IMR-90 (cell line): ENCODE data around the gene GDNF. TPM values are rescaled to one million over a fixed set of nuclear protein-coding genes. Genes with fewer than 3 reads are reported as not detected.
A peak's percentile ranks its signal among the peaks of the same experiment; 100 is the strongest.

Experiments
- ATAC-seq: fragments of 200-7000 bp; cut with Tn5 transposase; 2 replicates; pipeline ENCODE4 v1.9.1; 2020; ENCODE audit warnings: low read depth, mild to moderate bottlenecking, moderate library complexity
- BruUV-seq: library from RNA; stranded (reverse); fragments of 400-500 nt; replicated peaks from 2 replicates; lab custom pipeline; 2021; lab: Mats Ljungman, UMichigan
- CTCF ChIA-PET: fragments of 300-600 bp; formaldehyde crosslinking; extraction: SDS; loops from one replicate; lab custom pipeline; 2021; ENCODE audit warnings: antibody characterized with exemption; lab: Yijun Ruan, JAX
- POLR2A ChIA-PET: fragments of 300-600 bp; sonication (Branson Sonifier 250); formaldehyde crosslinking; loops from one replicate; lab custom pipeline; 2022; ENCODE audit warnings: antibody characterized with exemption; ENCODE audit not compliant: unreplicated experiment; lab: Charles Lee
- DNase-seq: peaks from one replicate; pipeline ENCODE4 v3.0.0; 2013
- H2AFZ ChIP-seq: replicated peaks from 2 replicates; pipeline ENCODE3; 2013; ENCODE audit warnings: low read length, mild to moderate bottlenecking; ENCODE audit not compliant: poor library complexity
- H2AK5ac ChIP-seq: 2 replicates; pipeline ENCODE4 v1.6.1; 2013; ENCODE audit warnings: low read depth, low read length, inconsistent platforms
- H2AK9ac ChIP-seq: replicated peaks from 2 replicates; pipeline ENCODE3; 2013; ENCODE audit warnings: mild to moderate bottlenecking, low read depth, low read length, moderate library complexity; ENCODE audit not compliant: poor library complexity
- H2BK120ac ChIP-seq: 2 replicates; pipeline ENCODE4 v1.6.1; 2013; ENCODE audit warnings: low read depth, low read length, inconsistent platforms
- H2BK15ac ChIP-seq: 3 replicates; pipeline ENCODE4 v1.6.1; 2013; ENCODE audit warnings: low read depth, low read length, inconsistent platforms
- H2BK20ac ChIP-seq: 2 replicates; pipeline ENCODE4 v1.6.1; 2013; ENCODE audit warnings: low read depth, mild to moderate bottlenecking, inconsistent platforms, low read length, moderate library complexity
- H2BK5ac ChIP-seq: 2 replicates; pipeline ENCODE4 v1.6.1; 2013; ENCODE audit warnings: mild to moderate bottlenecking, low read depth, low read length, inconsistent platforms; ENCODE audit not compliant: poor library complexity, severe bottlenecking
- H3K14ac ChIP-seq: replicated peaks from 2 replicates; pipeline ENCODE4 v1.6.1; 2013; ENCODE audit warnings: low read depth, low read length, inconsistent platforms
- H3K18ac ChIP-seq: 2 replicates; pipeline ENCODE4 v1.6.1; 2013; ENCODE audit warnings: low read depth, low read length, control low read depth
- H3K23ac ChIP-seq: 2 replicates; pipeline ENCODE4 v1.6.1; 2013; ENCODE audit warnings: low read depth, low read length, inconsistent platforms
- H3K27ac ChIP-seq: 2 replicates; pipeline ENCODE4 v1.5.1; 2013; ENCODE audit warnings: mild to moderate bottlenecking, control low read depth, low read length; ENCODE audit not compliant: insufficient read depth
- H3K27me3 ChIP-seq: 2 replicates; pipeline ENCODE4 v1.6.1; 2013; ENCODE audit warnings: low read length; ENCODE audit not compliant: control insufficient read depth, insufficient read depth
- H3K36me3 ChIP-seq: 2 replicates; pipeline ENCODE4 v1.6.1; 2013; ENCODE audit warnings: low read length, mixed read lengths; ENCODE audit not compliant: control insufficient read depth, insufficient read depth
- H3K4ac ChIP-seq: 2 replicates; pipeline ENCODE4 v1.6.1; 2013; ENCODE audit warnings: low read depth, low read length, inconsistent platforms
- H3K4me1 ChIP-seq: 2 replicates; pipeline ENCODE4 v1.6.1; 2013; ENCODE audit warnings: low read length, mixed read lengths; ENCODE audit not compliant: control insufficient read depth, insufficient read depth
- H3K4me2 ChIP-seq: 2 replicates; pipeline ENCODE4 v1.6.1; 2013; ENCODE audit warnings: low read depth, mild to moderate bottlenecking, control low read depth, low read length, moderate library complexity
- H3K4me3 ChIP-seq: 2 replicates; pipeline ENCODE4 v1.5.1; 2013; ENCODE audit warnings: low read depth, mild to moderate bottlenecking, control low read depth, low read length, moderate library complexity; ENCODE audit not compliant: insufficient read depth
- H3K56ac ChIP-seq: 2 replicates; pipeline ENCODE4 v1.6.1; 2013; ENCODE audit warnings: low read length, inconsistent platforms; ENCODE audit not compliant: insufficient read depth; ENCODE audit errors: extremely low read depth
- H3K79me1 ChIP-seq, 2 experiments: 2 replicates each; pipeline ENCODE4 v1.6.1; 2013; ENCODE audit warnings: low read length in 2 of 2, inconsistent platforms in 1 of 2, low read depth in 1 of 2
- H3K9ac ChIP-seq: 2 replicates; pipeline ENCODE4 v1.6.1; 2013; ENCODE audit warnings: low read depth, low read length, control low read depth
- H3K9me1 ChIP-seq: 2 replicates; pipeline ENCODE4 v1.6.1; 2013; ENCODE audit warnings: low read length, inconsistent platforms; ENCODE audit not compliant: insufficient read depth
- H3K9me3 ChIP-seq: 2 replicates; pipeline ENCODE4 v1.6.1; 2013; ENCODE audit warnings: low read length; ENCODE audit not compliant: control insufficient read depth, insufficient read depth
- H4K20me1 ChIP-seq: 2 replicates; pipeline ENCODE4 v1.6.1; 2013; ENCODE audit warnings: low read length, inconsistent platforms; ENCODE audit not compliant: insufficient read depth
- H4K5ac ChIP-seq: 2 replicates; pipeline ENCODE4 v1.6.1; 2013; ENCODE audit warnings: mild to moderate bottlenecking, low read depth, low read length, control low read depth
- H4K8ac ChIP-seq, 2 experiments: 2 replicates each; pipeline ENCODE4 v1.6.1; 2013; ENCODE audit warnings: low read depth in 2 of 2, low read length in 2 of 2, control low read depth in 1 of 2, inconsistent platforms in 1 of 2
- H4K91ac ChIP-seq: 2 replicates; pipeline ENCODE4 v1.6.1; 2013; ENCODE audit warnings: low read depth, low read length, inconsistent platforms; ENCODE audit not compliant: insufficient read depth
- BHLHE40 ChIP-seq: fragments of 150-350 bp; IDR thresholded peaks from 2 replicates; pipeline ENCODE4 v1.6.1; 2016; ENCODE audit warnings: mild to moderate bottlenecking, low read depth, low read length
- CEBPB ChIP-seq: IDR thresholded peaks from 2 replicates; pipeline ENCODE4 v1.6.1; 2012; ENCODE audit warnings: low read depth, low read length, improper control_type of control experiment
- CHD1 ChIP-seq: IDR thresholded peaks from 2 replicates; pipeline ENCODE4 v1.6.1; 2012; ENCODE audit warnings: low read depth, low read length, improper control_type of control experiment
- CTCF ChIP-seq: conservative IDR thresholded peaks from 2 replicates; pipeline ENCODE4 v1.5.1; 2012; ENCODE audit warnings: mild to moderate bottlenecking, low read depth, low read length, improper control_type of control experiment
- FOS ChIP-seq: fragments of 150-350 bp; IDR thresholded peaks from 2 replicates; pipeline ENCODE4 v1.6.1; 2016; ENCODE audit warnings: low read depth, low read length
- MAFK ChIP-seq: IDR thresholded peaks from 2 replicates; pipeline ENCODE4 v1.6.1; 2012; ENCODE audit warnings: low read depth, low read length, improper control_type of control experiment
- MAZ ChIP-seq: IDR thresholded peaks from 2 replicates; pipeline ENCODE4 v1.6.1; 2012; ENCODE audit warnings: low read depth, mild to moderate bottlenecking, low read length, improper control_type of control experiment, moderate library complexity, borderline replicate concordance
- MXI1 ChIP-seq: IDR thresholded peaks from 2 replicates; pipeline ENCODE4 v1.6.1; 2012; ENCODE audit warnings: low read depth, mild to moderate bottlenecking, low read length, moderate library complexity, borderline replicate concordance
- NFE2L2 ChIP-seq: fragments of 150-350 bp; IDR thresholded peaks from 2 replicates; pipeline ENCODE4 v1.6.1; 2016; ENCODE audit warnings: low read depth, mild to moderate bottlenecking, low read length
- POLR2A ChIP-seq: IDR thresholded peaks from 2 replicates; pipeline ENCODE4 v1.6.1; 2012; ENCODE audit warnings: mild to moderate bottlenecking, low read depth, low read length
- RAD21 ChIP-seq: IDR thresholded peaks from 2 replicates; pipeline ENCODE4 v1.6.1; 2012; ENCODE audit warnings: low read length, improper control_type of control experiment
- RCOR1 ChIP-seq: IDR thresholded peaks from 2 replicates; pipeline ENCODE4 v1.6.1; 2012; ENCODE audit warnings: mild to moderate bottlenecking, low read length, improper control_type of control experiment; ENCODE audit not compliant: insufficient replicate concordance
- RFX5 ChIP-seq: IDR thresholded peaks from 2 replicates; pipeline ENCODE4 v1.8.0; 2012; ENCODE audit warnings: low read depth, mild to moderate bottlenecking, low read length, moderate library complexity
- SMC3 ChIP-seq: fragments of 150-350 bp; IDR thresholded peaks from 2 replicates; pipeline ENCODE4 v1.6.1; 2016; ENCODE audit warnings: low read depth, mild to moderate bottlenecking, antibody characterized with exemption, low read length, moderate library complexity
- WGBS, 2 experiments: methylation state at CpG; one replicate each; pipeline versions ENCODE4 v1.1.5 to v1.1.7; 2013; ENCODE audit warnings: missing lambda C conversion rate in 2 of 2; ENCODE audit not compliant: insufficient read length in 1 of 2; ENCODE audit errors: extremely low coverage in 2 of 2; 5-methylcytosine and 5-hydroxymethylcytosine counted together
- dilution Hi-C: fragments of 300-500 bp; cut with HindIII; formaldehyde crosslinking; loops from one replicate; pipeline ENCODE4 v1.14.3; 2018; ENCODE audit warnings: low sequenced_read_pairs; ENCODE audit not compliant: unreplicated experiment
- in situ Hi-C: fragments of 300-500 bp; cut with MboI; formaldehyde crosslinking; loops from 3 replicates; pipeline ENCODE4 v1.14.3; 2019; ENCODE audit warnings: low sequenced_read_pairs, inconsistent platforms, mixed read lengths
- intact Hi-C: fragments of 100-400 bp; cut with micrococcal nuclease; formaldehyde crosslinking; loops from 2 replicates; pipeline ENCODE4 v1.10.0; 2022
- polyA plus RNA-seq, 3 experiments: library from polyadenylated mRNA; depleted of rRNA; stranded (reverse); fragments of >200 nt; gene quantifications; 2 replicates each; pipeline ENCODE4 v1.2.3, GENCODE V29; 2012; ENCODE audit warnings: low replicate concordance in 1 of 3
- total RNA-seq: library from RNA; depleted of rRNA; stranded (reverse); fragments of >200 nt; gene quantifications from 2 replicates; pipeline ENCODE4 v1.2.3, GENCODE V29; 2012
- TF ChIP-seq, protein P1 (sequence below): fragments of 150-350 bp; IDR thresholded peaks from 2 replicates; pipeline ENCODE4 v1.6.1; 2017; ENCODE audit warnings: mild to moderate bottlenecking, antibody characterized with exemption, low read length, low read depth

GDNF gene
- total and polyA plus RNA-seq, 2 of the 4 experiments (the other 2 are of a cell fraction) = 0.18 to 0.82 TPM

GRCh38 chr5:37833990-37834389 lies 5.9 kb downstream of the GDNF start:
- Histone ChIP-seq H3K27me3 (peaks cover 11% of the 10 kb centered on the region; the same call in 1 of the 2 replicates), H3K56ac (no peak overlapping the region), H3K14ac (no peak overlapping the region), H3K4ac (no peak overlapping the region), H2AK5ac (no peak overlapping the region), H3K9me3 (no peaks in the 10 kb centered on the region), H3K23ac (peak overlapping the region; percentile 34; the same call in 1 of the 2 replicates), H4K91ac (0 out of 2 replicates have a peak overlapping the region, but pooled peaks have one; percentile 5), H3K18ac (no peak overlapping the region), H4K5ac (no peak overlapping the region), H3K4me1 (peaks cover 6% of the 10 kb centered on the region; the same call in 1 of the 2 replicates), H2BK15ac (no peak overlapping the region; the same call in 2 of the 3 replicates), H2BK120ac (peak overlapping the region; percentile 12; the same call in 1 of the 2 replicates), H2AFZ (no peak overlapping the region), H2BK5ac (no peak overlapping the region), H4K8ac (no peak overlapping the region), H2AK9ac (no peak overlapping the region), H3K9ac (no peak overlapping the region), H3K4me2 (no peak overlapping the region), H4K20me1 (peaks cover 9% of the 10 kb centered on the region; the same call in 1 of the 2 replicates), H3K4me3 (no peak overlapping the region), H3K27ac (no peak overlapping the region), H2BK20ac (no peak overlapping the region), H3K9me1 (peaks cover 4% of the 10 kb centered on the region; the same call in 1 of the 2 replicates), H3K36me3 (no peaks in the 10 kb centered on the region), H3K79me1 (0 out of 4 replicates have a peak, but pooled peaks cover 0 to 4% of the 10 kb centered on the region in 2 experiments)
- intact Hi-C loops (loop anchor here (10.0 kb wide), 1 partner anchor 219 kb away; no protein-coding TSS in a partner anchor), dilution Hi-C loops (no loop called here), in situ Hi-C loops (no loop called here)
- no peak for DNase-seq
- BruUV-seq = no TSS peak
- WGBS, 2 experiments = 100% methylated on average over 4 of the region's 6 CpGs; no CpG with 5 or more reads in 1 of the 2 experiments
- POLR2A ChIA-PET = no interaction called here
- CTCF ChIA-PET = no interaction called here
- TF ChIP-seq RFX5 (no peak), RAD21 (no peak), BHLHE40 (no peak), MAZ (no peak), CHD1 (no peak), FOS (no peak), CTCF (no peak), MXI1 (no peak), RCOR1 (no peak), POLR2A (no peak), SMC3 (no peak), MAFK (no peak), CEBPB (no peak), NFE2L2 (no peak)
- TF ChIP-seq, protein P1, sequence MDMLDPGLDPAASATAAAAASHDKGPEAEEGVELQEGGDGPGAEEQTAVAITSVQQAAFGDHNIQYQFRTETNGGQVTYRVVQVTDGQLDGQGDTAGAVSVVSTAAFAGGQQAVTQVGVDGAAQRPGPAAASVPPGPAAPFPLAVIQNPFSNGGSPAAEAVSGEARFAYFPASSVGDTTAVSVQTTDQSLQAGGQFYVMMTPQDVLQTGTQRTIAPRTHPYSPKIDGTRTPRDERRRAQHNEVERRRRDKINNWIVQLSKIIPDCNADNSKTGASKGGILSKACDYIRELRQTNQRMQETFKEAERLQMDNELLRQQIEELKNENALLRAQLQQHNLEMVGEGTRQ = no peak
- ATAC-seq = no peak
